Measurements from ENCODE around the gene UTS2R.
"Not testable (repeated sequence)": the region's sequence is repeated elsewhere in the genome, so short reads cannot be mapped to it uniquely, and the experiment has no call there.

The UTS2R gene

GRCh38 chr17:82408288-82408937 lies 36.8 kb downstream of the UTS2R start:
- DNase-seq (ENCODE audit: low read depth, low spot score) = peak; percentile 86

GRCh38 chr17:82408938-82409318 lies 37.4 kb downstream of the UTS2R start:
- no peak for DNase-seq (ENCODE audit: low read depth, low spot score)

GRCh38 chr17:82410014-82410716 lies 38.6 kb downstream of the UTS2R start:
- DNase-seq (ENCODE audit: low read depth, low spot score) = no peak

- no peak for DNase-seq (ENCODE audit: low read depth, low spot score)
Measured at GRCh38 chr17:82411396-82412053, 40.0 kb downstream of the UTS2R start.

GRCh38 chr17:82412081-82412480 lies 40.5 kb downstream of the UTS2R start:
- not testable (repeated sequence) for DNase-seq (ENCODE audit: low read depth, low spot score)

- no peak for DNase-seq (ENCODE audit: low read depth, low spot score)
Measured at GRCh38 chr17:82412535-82413520, 41.3 kb downstream of the UTS2R start.

- DNase-seq (ENCODE audit: low read depth, low spot score) = peak; percentile 42
Measured at GRCh38 chr17:82414548-82415281, 43.1 kb downstream of the UTS2R start.

- DNase-seq (ENCODE audit: low read depth, low spot score) = no peak
Measured at GRCh38 chr17:82415336-82415735, 43.8 kb downstream of the UTS2R start.

- DNase-seq (ENCODE audit: low read depth, low spot score) = no peak
Measured at GRCh38 chr17:82415786-82416185, 44.2 kb downstream of the UTS2R start.

GRCh38 chr17:82416264-82416663 lies 44.7 kb downstream of the UTS2R start:
- no peak for DNase-seq (ENCODE audit: low read depth, low spot score)

GRCh38 chr17:82416771-82417170 lies 45.2 kb downstream of the UTS2R start:
- no peak for DNase-seq (ENCODE audit: low read depth, low spot score)

- no peak for DNase-seq (ENCODE audit: low read depth, low spot score)
Measured at GRCh38 chr17:82418001-82418986, 46.7 kb downstream of the UTS2R start, which contains the start of the genes HEXD and OGFOD3. Gene HEXD, plus strand, starts transcription at chr17:82418347. Its CDS starts 1,453 bp downstream, at chr17:82419800. Gene OGFOD3, minus strand, starts transcription at chr17:82418586. Its CDS starts 101 bp downstream, at chr17:82418485.

- DNase-seq (ENCODE audit: low read depth, low spot score) = no peak
Measured at GRCh38 chr17:82419540-82419939, 48.0 kb downstream of the UTS2R start.

- DNase-seq (ENCODE audit: low read depth, low spot score) = no peak
Measured at GRCh38 chr17:82424001-82424862, 52.7 kb downstream of the UTS2R start.

- DNase-seq (ENCODE audit: low read depth, low spot score) = no peak
Measured at GRCh38 chr17:82424863-82425159, 53.2 kb downstream of the UTS2R start.
